ENCODE measurements around the gene TBC1D22A. TPM values are rescaled to one million over a fixed set of nuclear protein-coding genes. Genes with fewer than 3 reads are reported as not detected.

The TBC1D22A gene
- total and polyA plus RNA-seq, 10 of the 15 experiments (the other 5 are each of a cell fraction or from before 2014, with no cell fraction given), result 0.63 to 44.7 (median 27.4) TPM

- Histone ChIP-seq H3K4me2 (ENCODE audit: control insufficient read depth, insufficient read depth) (no peak overlapping the region), H2AFZ (ENCODE audit: control insufficient read depth, low read depth, low read length) (no peak overlapping the region), H4K20me1 (ENCODE audit: control insufficient read depth, insufficient read depth) (peaks cover 3% of the 10 kb centered on the region; the same call in 1 of the 2 replicates), H3K79me2 (ENCODE audit: control insufficient read depth, insufficient read depth, low read length) (peaks cover 6% of the 10 kb centered on the region), H3K27me3 (replicated peaks in 1 of 2; ENCODE audit: control insufficient read depth in 2 of 2, insufficient read depth in 2 of 2, low read length in 1 of 2) (no peaks in the 10 kb centered on the region), H3K9me3 (replicated peaks; ENCODE audit: control insufficient read depth, insufficient read depth, low read length) (no peaks in the 10 kb centered on the region), H3K36me3 (ENCODE audit: control insufficient read depth in 2 of 2, insufficient read depth in 2 of 2, low read length in 1 of 2) (peaks cover 7 to 9% of the 10 kb centered on the region in 2 experiments; a peak in 3 of 4 replicates), H3K9ac (ENCODE audit: control insufficient read depth, insufficient read depth, low read length) (no peak overlapping the region), H3K27ac (ENCODE audit: control insufficient read depth, insufficient read depth) (no peak overlapping the region), H3K4me1 (ENCODE audit: control insufficient read depth, insufficient read depth, low read length) (peaks cover 12% of the 10 kb centered on the region), H3K4me3 (no peak overlapping the region)
- no peak for DNase-seq (ENCODE audit: low read depth, low spot score)
- no peak for FAIRE-seq
- TF ChIP-seq TAF1 (IDR thresholded peaks at IDR 0.05; ENCODE audit: borderline replicate concordance, low read depth, low read length) (no peak), ZBED1 (IDR thresholded peaks at IDR 0.05; ENCODE audit: borderline replicate concordance) (no peak), BHLHE40 (IDR thresholded peaks at IDR 0.05; ENCODE audit: borderline replicate concordance in 1 of 2, low read depth in 2 of 2, low read length in 1 of 2) (peak in 1 of 2 experiments; percentile 11; a peak in 1 of 4 replicates), BCLAF1 (IDR thresholded peaks at IDR 0.05) (no peak), SUZ12 (IDR thresholded peaks at IDR 0.05; ENCODE audit: unreplicated experiment) (no peak), SRF (IDR thresholded peaks at IDR 0.05; ENCODE audit: low read depth in 2 of 2, low read length in 2 of 2) (no peak), ATF7 (IDR thresholded peaks at IDR 0.05; ENCODE audit: low read depth) (no peak), ZBTB4 (CRISPR knock-in tag; IDR thresholded peaks at IDR 0.05) (no peak), ATF3 (IDR thresholded peaks at IDR 0.05; ENCODE audit: borderline replicate concordance, extremely low read depth, low read depth, low read length) (no peak), LARP7 (IDR thresholded peaks at IDR 0.05) (no peak)
- TF ChIP-seq, protein P1, sequence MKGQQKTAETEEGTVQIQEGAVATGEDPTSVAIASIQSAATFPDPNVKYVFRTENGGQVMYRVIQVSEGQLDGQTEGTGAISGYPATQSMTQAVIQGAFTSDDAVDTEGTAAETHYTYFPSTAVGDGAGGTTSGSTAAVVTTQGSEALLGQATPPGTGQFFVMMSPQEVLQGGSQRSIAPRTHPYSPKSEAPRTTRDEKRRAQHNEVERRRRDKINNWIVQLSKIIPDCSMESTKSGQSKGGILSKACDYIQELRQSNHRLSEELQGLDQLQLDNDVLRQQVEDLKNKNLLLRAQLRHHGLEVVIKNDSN (IDR thresholded peaks at IDR 0.05; ENCODE audit: borderline replicate concordance, extremely low read length, insufficient read depth, low read depth, low read length), result peak; percentile 47
- TF ChIP-seq, protein P2, sequence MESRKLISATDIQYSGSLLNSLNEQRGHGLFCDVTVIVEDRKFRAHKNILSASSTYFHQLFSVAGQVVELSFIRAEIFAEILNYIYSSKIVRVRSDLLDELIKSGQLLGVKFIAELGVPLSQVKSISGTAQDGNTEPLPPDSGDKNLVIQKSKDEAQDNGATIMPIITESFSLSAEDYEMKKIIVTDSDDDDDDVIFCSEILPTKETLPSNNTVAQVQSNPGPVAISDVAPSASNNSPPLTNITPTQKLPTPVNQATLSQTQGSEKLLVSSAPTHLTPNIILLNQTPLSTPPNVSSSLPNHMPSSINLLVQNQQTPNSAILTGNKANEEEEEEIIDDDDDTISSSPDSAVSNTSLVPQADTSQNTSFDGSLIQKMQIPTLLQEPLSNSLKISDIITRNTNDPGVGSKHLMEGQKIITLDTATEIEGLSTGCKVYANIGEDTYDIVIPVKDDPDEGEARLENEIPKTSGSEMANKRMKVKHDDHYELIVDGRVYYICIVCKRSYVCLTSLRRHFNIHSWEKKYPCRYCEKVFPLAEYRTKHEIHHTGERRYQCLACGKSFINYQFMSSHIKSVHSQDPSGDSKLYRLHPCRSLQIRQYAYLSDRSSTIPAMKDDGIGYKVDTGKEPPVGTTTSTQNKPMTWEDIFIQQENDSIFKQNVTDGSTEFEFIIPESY (IDR thresholded peaks at IDR 0.05), result no peak
- no TSS peak for BruUV-seq (replicated peaks)
- 72% methylated on average over 38 of the region's 38 CpGs for WGBS (ENCODE audit: insufficient coverage, insufficient replicate concordance, low lambda C conversion rate, missing lambda C conversion rate)
- ChIA-PET RAD21 (ENCODE audit: unreplicated experiment) (no interaction called here), SMC1A (ENCODE audit: uncharacterized antibody, unreplicated experiment) (no interaction called here), CTCF (interaction anchor here (0.9 to 1.6 kb wide), 3 partner anchors 15 to 163 kb away, joined by 3 to 5 read pairs (median 3); no protein-coding TSS in a partner anchor), POLR2A (no interaction called here)
- in situ Hi-C loops (cut with MboI) (no loop called here), intact Hi-C loops (cut with micrococcal nuclease; ENCODE audit: unreplicated experiment) (no loop called here)
- ATAC-seq, result peak; percentile 40
These were observed 36.1 kb upstream of the TBC1D22A start for GRCh38 chr22:46726066-46726985.

Data from GM12878 (cell line).